NCI-H2227 (cell line): ENCODE measurements around the gene PNPO.

Source experiments
- DNase-seq: peaks from one replicate; lab custom pipeline; 2025; ENCODE audit not compliant: unreplicated experiment; lab: John Stamatoyannopoulos, UW

PNPO gene

GRCh38 chr17:47996201-47996600, 54.8 kb downstream of the PNPO start:
- no peak for DNase-seq

- no peak for DNase-seq
Measured at GRCh38 chr17:47997586-47997985, 56.2 kb downstream of the PNPO start.

DNA sequence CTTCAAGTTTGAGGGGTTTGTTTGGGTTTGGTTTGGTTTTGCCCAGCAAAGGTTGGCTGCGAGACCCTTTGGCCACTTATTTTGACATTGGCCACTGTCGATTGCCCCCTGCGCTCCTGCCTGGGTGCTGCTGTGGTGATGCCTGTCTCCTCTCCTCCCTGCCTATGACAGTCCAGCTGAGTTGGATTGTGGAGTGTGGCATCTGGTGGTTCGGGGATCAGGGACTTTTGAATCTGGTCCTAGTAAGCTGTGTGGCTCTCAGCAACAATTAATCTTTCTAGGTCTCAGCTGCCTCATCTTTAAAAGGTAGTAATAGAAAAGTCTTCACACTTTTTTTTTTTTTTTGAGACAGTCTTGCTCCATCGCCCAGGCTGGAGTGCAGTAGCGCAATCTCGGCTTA, 56.7 kb downstream of the PNPO start:
- no peak for DNase-seq
